Measurements from ENCODE around the gene PKP4. TPM values are rescaled to one million over a fixed set of nuclear protein-coding genes. Genes with fewer than 3 reads are reported as not detected.

Gene PKP4
- total RNA-seq, 3 donors from 2014 or later = 41.6 to 59.1 (median 51.1) TPM

DNA sequence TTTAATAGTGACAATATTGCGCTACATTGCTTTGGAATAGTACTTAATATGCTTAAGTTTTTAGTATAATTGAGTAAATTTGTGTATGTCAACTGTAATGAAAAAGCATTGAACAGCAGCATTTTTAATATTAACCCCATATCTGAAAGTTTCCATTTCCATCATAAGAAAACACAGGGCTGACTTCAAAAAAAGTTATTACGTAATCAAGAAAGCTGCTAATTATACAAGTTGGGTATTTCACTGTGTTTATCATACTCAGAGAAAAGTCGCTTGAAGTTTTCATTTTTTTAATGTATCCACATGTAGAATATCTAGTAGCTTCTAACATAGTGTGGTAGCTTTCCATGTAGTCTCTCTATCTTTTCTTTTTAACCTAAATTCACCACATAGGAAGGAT is 146.5 kb downstream of the PKP4 start:
- Histone ChIP-seq H3K4me1 (ENCODE audit: low read depth) (no peaks in the 10 kb centered on the region), H3K4me3 (no peak overlapping the region), H3K36me3 (ENCODE audit: low read depth) (no peaks in the 10 kb centered on the region), H3K9me3 (no peaks in the 10 kb centered on the region)
- intact Hi-C loops (cut with DNase I, micrococcal nuclease) = no loop called here
- no peak for ATAC-seq
- no peak for DNase-seq
- TF ChIP-seq, protein P1, sequence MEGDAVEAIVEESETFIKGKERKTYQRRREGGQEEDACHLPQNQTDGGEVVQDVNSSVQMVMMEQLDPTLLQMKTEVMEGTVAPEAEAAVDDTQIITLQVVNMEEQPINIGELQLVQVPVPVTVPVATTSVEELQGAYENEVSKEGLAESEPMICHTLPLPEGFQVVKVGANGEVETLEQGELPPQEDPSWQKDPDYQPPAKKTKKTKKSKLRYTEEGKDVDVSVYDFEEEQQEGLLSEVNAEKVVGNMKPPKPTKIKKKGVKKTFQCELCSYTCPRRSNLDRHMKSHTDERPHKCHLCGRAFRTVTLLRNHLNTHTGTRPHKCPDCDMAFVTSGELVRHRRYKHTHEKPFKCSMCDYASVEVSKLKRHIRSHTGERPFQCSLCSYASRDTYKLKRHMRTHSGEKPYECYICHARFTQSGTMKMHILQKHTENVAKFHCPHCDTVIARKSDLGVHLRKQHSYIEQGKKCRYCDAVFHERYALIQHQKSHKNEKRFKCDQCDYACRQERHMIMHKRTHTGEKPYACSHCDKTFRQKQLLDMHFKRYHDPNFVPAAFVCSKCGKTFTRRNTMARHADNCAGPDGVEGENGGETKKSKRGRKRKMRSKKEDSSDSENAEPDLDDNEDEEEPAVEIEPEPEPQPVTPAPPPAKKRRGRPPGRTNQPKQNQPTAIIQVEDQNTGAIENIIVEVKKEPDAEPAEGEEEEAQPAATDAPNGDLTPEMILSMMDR (IDR thresholded peaks at IDR 0.05) = no peak

DNA sequence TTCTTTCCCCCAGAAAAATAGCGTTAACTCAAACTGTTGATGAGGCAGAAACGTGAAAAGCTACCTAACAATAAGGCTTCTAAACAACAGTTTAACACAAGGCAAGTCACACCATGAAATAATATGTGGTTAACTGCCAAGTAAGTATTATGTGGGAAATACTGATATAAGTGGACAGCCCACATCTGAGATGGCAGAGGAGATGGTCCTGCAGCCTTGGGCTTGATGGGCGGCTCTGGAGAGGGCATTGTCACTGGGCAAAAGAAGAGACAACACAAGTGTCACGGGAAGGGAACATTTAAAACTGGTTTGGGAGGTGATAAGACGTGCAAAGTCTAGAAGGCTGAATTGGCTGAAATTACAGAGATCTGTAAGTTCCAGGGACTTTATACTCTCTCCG is 147.2 kb downstream of the PKP4 start:
- intact Hi-C loops (cut with DNase I, micrococcal nuclease) = no loop called here

DNA sequence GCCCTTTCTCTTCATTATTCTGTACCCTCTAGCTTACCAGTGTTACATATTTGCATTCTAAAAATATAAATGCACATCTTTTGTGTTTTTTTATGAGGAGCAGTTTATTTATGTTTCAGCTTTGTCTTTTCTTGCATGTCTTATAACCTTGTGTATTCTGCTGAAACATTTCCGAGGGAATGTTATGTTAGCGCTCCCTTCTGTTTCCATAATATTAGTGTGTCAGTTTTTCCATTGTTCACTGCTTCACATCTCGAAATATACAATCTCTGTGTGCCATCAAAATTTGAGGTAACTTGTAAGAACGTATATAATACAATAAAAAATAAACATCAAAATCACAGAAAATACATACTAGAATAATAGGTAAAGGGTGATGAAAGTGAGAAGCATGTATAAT is 153.3 kb downstream of the PKP4 start:
- ATAC-seq (no peak), DNase-seq (no peak)
- intact Hi-C loops (cut with DNase I, micrococcal nuclease) = no loop called here
- H3K9me3 ChIP-seq = no peaks in the 10 kb centered on the region
- no peaks in the 10 kb centered on the region for H3K36me3 ChIP-seq (ENCODE audit: low read depth)
- H3K4me1 ChIP-seq (ENCODE audit: low read depth) = no peaks in the 10 kb centered on the region
- no peak overlapping the region for H3K4me3 ChIP-seq
- TF ChIP-seq, protein P1 (IDR thresholded peaks at IDR 0.05) = no peak

More for the DNA sequence above, 147.2 kb downstream of the PKP4 start:
- no peaks in the 10 kb centered on the region for H3K4me1 ChIP-seq (ENCODE audit: low read depth)
- H3K4me3 ChIP-seq = no peak overlapping the region
- TF ChIP-seq, protein P1 (IDR thresholded peaks at IDR 0.05) = no peak
- ATAC-seq (no peak), DNase-seq (no peak)
- no peaks in the 10 kb centered on the region for H3K9me3 ChIP-seq
- no peaks in the 10 kb centered on the region for H3K36me3 ChIP-seq (ENCODE audit: low read depth)

DNA sequence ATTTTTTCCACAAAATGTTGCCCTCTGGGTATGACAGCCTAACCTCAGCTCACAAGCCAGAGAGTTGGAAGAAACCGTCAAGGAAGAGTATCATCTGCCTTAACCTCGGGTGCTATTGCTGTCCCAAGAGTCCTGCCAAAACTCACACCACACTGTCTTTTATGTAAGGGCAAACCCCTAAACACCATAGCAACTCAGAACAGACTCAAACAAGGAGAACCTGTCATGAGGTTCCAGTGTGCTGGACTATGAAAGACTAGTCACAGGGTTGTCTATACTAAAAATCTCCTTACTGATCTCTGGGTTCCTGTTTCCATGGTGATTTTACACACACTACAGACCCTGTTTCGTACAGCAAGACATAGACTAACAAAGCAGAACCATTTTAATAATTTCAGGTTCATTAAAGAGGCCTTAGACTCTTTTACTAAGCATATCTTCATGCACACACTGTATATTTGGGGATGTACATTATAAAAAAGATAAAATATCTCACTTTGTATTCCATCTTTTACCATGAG is 159.8 kb downstream of the PKP4 start:
- H3K4me3 ChIP-seq = no peak overlapping the region
- intact Hi-C loops (cut with DNase I, micrococcal nuclease) = no loop called here
- ATAC-seq (no peak), DNase-seq (no peak)
- H3K9me3 ChIP-seq = no peaks in the 10 kb centered on the region
- H3K4me1 ChIP-seq (ENCODE audit: low read depth) = no peaks in the 10 kb centered on the region
- TF ChIP-seq, protein P1 (IDR thresholded peaks at IDR 0.05) = no peak
- H3K36me3 ChIP-seq (ENCODE audit: low read depth) = no peaks in the 10 kb centered on the region

DNA sequence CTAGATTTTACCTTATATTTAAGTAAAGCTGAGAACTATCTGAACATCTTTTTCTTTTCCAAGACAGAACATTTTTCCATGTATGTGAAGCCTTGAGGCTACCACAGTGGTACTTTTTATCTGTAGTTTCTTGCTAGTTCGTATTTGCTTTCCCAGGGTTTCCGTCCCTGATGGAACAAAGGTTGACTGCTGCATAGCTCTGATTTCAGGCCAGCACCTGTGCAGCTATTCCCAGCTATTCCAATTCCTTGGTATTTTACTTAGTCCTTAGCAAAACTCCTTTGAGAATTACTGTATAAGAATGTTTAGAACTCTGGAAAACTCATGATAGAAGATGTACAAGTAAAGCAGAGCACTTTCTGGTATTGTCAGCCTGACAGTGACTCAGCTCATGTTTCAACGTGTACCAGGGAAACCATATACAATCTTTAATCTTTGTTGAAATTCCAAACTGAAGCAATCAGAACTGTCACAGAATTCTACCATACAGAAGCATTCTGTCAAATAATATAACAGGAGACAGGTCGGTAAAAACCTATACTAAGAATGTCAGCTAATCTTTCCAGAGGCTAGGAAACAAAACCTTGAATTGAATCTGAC is 162.2 kb downstream of the PKP4 start:
- TF ChIP-seq, protein P1 (IDR thresholded peaks at IDR 0.05) = no peak
- Histone ChIP-seq H3K4me3 (no peak overlapping the region), H3K36me3 (ENCODE audit: low read depth) (no peaks in the 10 kb centered on the region), H3K4me1 (ENCODE audit: low read depth) (no peaks in the 10 kb centered on the region), H3K9me3 (no peaks in the 10 kb centered on the region)
- intact Hi-C loops (cut with DNase I, micrococcal nuclease) = no loop called here
- DNase-seq (no peak), ATAC-seq (peak; percentile 47)

Measured in mucosa of descending colon (tissue), 3 donors.